DMS53 treated with DMSO at 0.1 percent for 48 hours (cell line): ENCODE results near the gene ELFN2.

Experiments used
- DNase-seq: peaks from one replicate; lab custom pipeline; 2025; ENCODE audit not compliant: unreplicated experiment; lab: John Stamatoyannopoulos, UW

ELFN2 gene

GRCh38 chr22:37456346-37456745 lies 29.1 kb upstream of the ELFN2 start:
- no peak for DNase-seq

- DNase-seq: no peak
These were observed 28.6 kb upstream of the ELFN2 start for GRCh38 chr22:37455896-37456295.

- DNase-seq: peak; percentile 10
These were observed 27.8 kb upstream of the ELFN2 start for GRCh38 chr22:37454857-37455686.

- DNase-seq: no peak
These were observed 26.4 kb upstream of the ELFN2 start for GRCh38 chr22:37453696-37454095.

- no peak for DNase-seq
These were observed 23.9 kb upstream of the ELFN2 start for GRCh38 chr22:37451218-37451617.

GRCh38 chr22:37449331-37450001 lies 22.2 kb upstream of the ELFN2 start:
- DNase-seq: no peak

GRCh38 chr22:37448516-37449127 lies 21.3 kb upstream of the ELFN2 start:
- DNase-seq: no peak

GRCh38 chr22:37445501-37445900 lies 18.2 kb upstream of the ELFN2 start:
- DNase-seq: no peak

GRCh38 chr22:37443977-37444376 lies 16.7 kb upstream of the ELFN2 start:
- no peak for DNase-seq

GRCh38 chr22:37443086-37443485 lies 15.8 kb upstream of the ELFN2 start:
- no peak for DNase-seq

- no peak for DNase-seq
These were observed 15.3 kb upstream of the ELFN2 start for GRCh38 chr22:37442537-37442936.

- DNase-seq: no peak
These were observed 14.9 kb upstream of the ELFN2 start for GRCh38 chr22:37442135-37442534.

- DNase-seq: no peak
These were observed 13.6 kb upstream of the ELFN2 start for GRCh38 chr22:37440875-37441274.

GRCh38 chr22:37439347-37439746 lies 12.1 kb upstream of the ELFN2 start:
- DNase-seq: no peak

- DNase-seq: no peak
These were observed 8.8 kb upstream of the ELFN2 start for GRCh38 chr22:37435970-37436603.

- no peak for DNase-seq
These were observed 6.5 kb upstream of the ELFN2 start for GRCh38 chr22:37433786-37434185.

GRCh38 chr22:37432708-37433054 lies 5.4 kb upstream of the ELFN2 start:
- no peak for DNase-seq

- DNase-seq: no peak
These were observed 4.8 kb upstream of the ELFN2 start for GRCh38 chr22:37431801-37432707.

- no peak for DNase-seq
These were observed 4.1 kb upstream of the ELFN2 start for GRCh38 chr22:37431366-37431765.

- DNase-seq: no peak
These were observed 3.7 kb upstream of the ELFN2 start for GRCh38 chr22:37430941-37431340.
